NT2/D1 (cell line): Measurements from ENCODE around the gene ACBD6.
"Not testable (repeated sequence)": the region's sequence is repeated elsewhere in the genome, so short reads cannot be mapped to it uniquely, and the experiment has no call there.

ENCODE experiments used
- DNase-seq: peaks from one replicate; pipeline ENCODE4 v3.0.0-alpha.2; 2011; ENCODE audit warnings: low read depth, low spot score
- H3K27me3 ChIP-seq: 2 replicates; pipeline ENCODE4 v1.6.0; 2011; ENCODE audit warnings: mild to moderate bottlenecking; ENCODE audit not compliant: insufficient read length, insufficient read depth
- H3K36me3 ChIP-seq: 2 replicates; pipeline ENCODE4 v1.6.1; 2011; ENCODE audit warnings: mild to moderate bottlenecking, low read length, mixed read lengths; ENCODE audit not compliant: insufficient read depth, insufficient read length
- H3K4me1 ChIP-seq: 2 replicates; pipeline ENCODE4 v1.5.1; 2011; ENCODE audit not compliant: insufficient read depth, insufficient read length
- H3K4me3 ChIP-seq: 2 replicates; pipeline ENCODE4 v1.5.1; 2011; ENCODE audit warnings: low read depth; ENCODE audit not compliant: insufficient read length
- H3K9ac ChIP-seq: 2 replicates; pipeline ENCODE4 v1.6.0; 2011; ENCODE audit warnings: low read depth; ENCODE audit not compliant: insufficient read length
- H3K9me3 ChIP-seq: 2 replicates; pipeline ENCODE4 v1.5.1; 2011; ENCODE audit warnings: mild to moderate bottlenecking, low read length; ENCODE audit not compliant: insufficient read depth
- SUZ12 ChIP-seq: IDR thresholded peaks from 2 replicates; pipeline ENCODE4 v1.6.1; 2011; ENCODE audit not compliant: insufficient read length, insufficient read depth; ENCODE audit errors: extremely low read depth
- YY1 ChIP-seq: IDR thresholded peaks from 2 replicates; pipeline ENCODE4 v1.6.1; 2011; ENCODE audit not compliant: insufficient read length, insufficient read depth
- ZNF274 ChIP-seq: IDR thresholded peaks from 2 replicates; pipeline ENCODE4 v1.6.1; 2011; ENCODE audit warnings: mild to moderate bottlenecking, low read depth, low read length

The ACBD6 gene

GRCh38 chr1:180486092-180486491 lies 16.3 kb downstream of the ACBD6 start:
- H3K9ac ChIP-seq: no peak overlapping the region
- no peaks in the 10 kb centered on the region for H3K27me3 ChIP-seq
- H3K4me1 ChIP-seq: peaks cover 3% of the 10 kb centered on the region
- DNase-seq: peak; percentile 54
- no peaks in the 10 kb centered on the region for H3K9me3 ChIP-seq
- H3K4me3 ChIP-seq: no peak overlapping the region
- no peak for TF ChIP-seq ZNF274
- no peak for TF ChIP-seq YY1
- TF ChIP-seq SUZ12: no peak
- H3K36me3 ChIP-seq: peaks cover 46% of the 10 kb centered on the region

- Histone ChIP-seq H3K9me3 (no peaks in the 10 kb centered on the region), H3K27me3 (no peaks in the 10 kb centered on the region), H3K36me3 (peaks cover 43% of the 10 kb centered on the region), H3K4me1 (peaks cover 3% of the 10 kb centered on the region), H3K9ac (no peak overlapping the region), H3K4me3 (no peak overlapping the region)
- TF ChIP-seq ZNF274: no peak
- TF ChIP-seq YY1: no peak
- no peak for TF ChIP-seq SUZ12
- no peak for DNase-seq
These were observed 17.9 kb downstream of the ACBD6 start for GRCh38 chr1:180484490-180484889.

GRCh38 chr1:180482425-180483275 lies 19.7 kb downstream of the ACBD6 start:
- H3K9ac ChIP-seq: no peak overlapping the region
- H3K4me3 ChIP-seq: no peak overlapping the region
- peak; percentile 51 for DNase-seq

GRCh38 chr1:180470031-180470430 lies 32.3 kb downstream of the ACBD6 start:
- Histone ChIP-seq H3K4me1 (no peaks in the 10 kb centered on the region), H3K9ac (no peak overlapping the region), H3K36me3 (peaks cover 10% of the 10 kb centered on the region), H3K9me3 (no peaks in the 10 kb centered on the region), H3K4me3 (no peak overlapping the region), H3K27me3 (no peaks in the 10 kb centered on the region)
- no peak for DNase-seq
- no peak for TF ChIP-seq YY1
- TF ChIP-seq ZNF274: no peak
- TF ChIP-seq SUZ12: no peak

More at GRCh38 chr1:180482425-180483275, 19.7 kb downstream of the ACBD6 start:
- H3K27me3 ChIP-seq: no peaks in the 10 kb centered on the region
- TF ChIP-seq YY1 (no peak), ZNF274 (no peak), SUZ12 (no peak)
- peaks cover 3% of the 10 kb centered on the region for H3K4me1 ChIP-seq
- no peaks in the 10 kb centered on the region for H3K9me3 ChIP-seq
- peaks cover 37% of the 10 kb centered on the region for H3K36me3 ChIP-seq

- Histone ChIP-seq H3K9ac (no peak overlapping the region), H3K4me1 (no peaks in the 10 kb centered on the region), H3K36me3 (peaks cover 8% of the 10 kb centered on the region), H3K27me3 (no peaks in the 10 kb centered on the region), H3K9me3 (peaks cover 3% of the 10 kb centered on the region; the same call in 1 of the 2 replicates), H3K4me3 (no peak overlapping the region)
- TF ChIP-seq SUZ12: no peak
- no peak for TF ChIP-seq YY1
- no peak for TF ChIP-seq ZNF274
- DNase-seq: no peak
These were observed 34.1 kb downstream of the ACBD6 start for GRCh38 chr1:180468311-180468710.

- TF ChIP-seq YY1 (no peak), ZNF274 (no peak), SUZ12 (no peak)
- Histone ChIP-seq H3K27me3 (no peaks in the 10 kb centered on the region), H3K9me3 (peaks cover 21% of the 10 kb centered on the region), H3K4me1 (no peaks in the 10 kb centered on the region), H3K36me3 (peaks cover 7% of the 10 kb centered on the region), H3K9ac (no peak overlapping the region), H3K4me3 (no peak overlapping the region)
- no peak for DNase-seq
These were observed 40.3 kb downstream of the ACBD6 start for GRCh38 chr1:180462102-180462501.

GRCh38 chr1:180461682-180462081 lies 40.7 kb downstream of the ACBD6 start:
- H3K9me3 ChIP-seq: peaks cover 21% of the 10 kb centered on the region
- not testable (repeated sequence) for H3K9ac ChIP-seq, DNase-seq, H3K36me3 ChIP-seq, H3K4me1 ChIP-seq, H3K27me3 ChIP-seq, H3K4me3 ChIP-seq

- no peak for DNase-seq
- Histone ChIP-seq H3K36me3 (peaks cover 7% of the 10 kb centered on the region), H3K4me3 (no peak overlapping the region), H3K4me1 (no peaks in the 10 kb centered on the region), H3K9me3 (peaks cover 21% of the 10 kb centered on the region), H3K27me3 (no peaks in the 10 kb centered on the region), H3K9ac (no peak overlapping the region)
- no peak for TF ChIP-seq YY1
- TF ChIP-seq SUZ12: no peak
These were observed 43.6 kb downstream of the ACBD6 start for GRCh38 chr1:180458807-180459206.
